ENCODE measurements around the gene ILDR2.
"Not testable (repeated sequence)": the region's sequence is repeated elsewhere in the genome, so short reads cannot be mapped to it uniquely, and the experiment has no call there.

Gene ILDR2

DNA sequence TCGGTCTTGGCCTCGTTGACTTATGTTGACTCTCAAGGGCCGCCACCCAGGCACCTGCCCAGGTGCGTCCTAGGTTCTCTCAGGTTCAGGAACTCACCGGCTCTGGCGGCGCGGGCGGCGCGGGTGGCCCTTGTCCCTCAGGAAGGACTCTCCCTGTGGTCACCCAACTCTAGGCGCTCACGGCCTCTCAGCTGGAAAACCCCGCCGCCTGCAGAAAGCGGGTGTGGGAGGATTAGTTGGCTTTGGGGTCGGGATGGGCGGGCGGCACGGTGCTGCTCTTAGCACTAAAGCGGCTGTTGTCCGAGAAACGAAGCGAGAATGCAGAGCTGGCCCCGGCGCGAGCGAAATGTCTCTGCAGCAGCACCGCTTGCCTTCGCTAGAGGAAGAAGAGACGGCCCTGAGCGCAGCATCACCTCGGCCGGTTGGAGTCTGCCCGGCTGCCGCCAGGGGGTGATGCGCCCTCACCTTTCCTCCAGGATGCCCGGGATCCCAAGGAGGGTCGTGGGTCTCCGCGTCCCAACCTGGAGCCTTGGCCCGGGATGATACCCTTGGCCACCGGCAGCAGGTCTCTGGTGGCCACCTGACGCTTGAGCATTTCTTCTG lies 91.2 kb downstream of the ILDR2 start:
- DNase-seq = peak; percentile 43

DNA sequence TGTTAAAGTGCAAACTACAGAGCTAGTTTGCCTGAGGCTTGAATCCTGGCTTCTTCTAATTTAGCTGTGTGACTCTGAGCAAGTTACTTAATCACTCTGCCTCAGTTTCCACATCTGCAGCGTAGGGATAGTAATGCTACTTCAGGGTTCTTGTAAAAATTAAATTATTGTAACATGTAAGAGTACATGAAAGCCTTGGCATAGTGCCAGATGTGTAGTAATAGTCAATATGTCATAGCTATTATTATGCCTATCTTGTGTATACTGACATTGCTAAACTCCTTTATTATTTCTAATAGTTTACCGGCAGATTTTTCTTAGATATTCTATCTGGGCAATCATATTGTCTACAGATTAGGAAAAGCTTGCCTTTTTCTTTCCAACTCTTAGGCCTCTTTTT lies 92.4 kb downstream of the ILDR2 start:
- DNase-seq = no peak

DNA sequence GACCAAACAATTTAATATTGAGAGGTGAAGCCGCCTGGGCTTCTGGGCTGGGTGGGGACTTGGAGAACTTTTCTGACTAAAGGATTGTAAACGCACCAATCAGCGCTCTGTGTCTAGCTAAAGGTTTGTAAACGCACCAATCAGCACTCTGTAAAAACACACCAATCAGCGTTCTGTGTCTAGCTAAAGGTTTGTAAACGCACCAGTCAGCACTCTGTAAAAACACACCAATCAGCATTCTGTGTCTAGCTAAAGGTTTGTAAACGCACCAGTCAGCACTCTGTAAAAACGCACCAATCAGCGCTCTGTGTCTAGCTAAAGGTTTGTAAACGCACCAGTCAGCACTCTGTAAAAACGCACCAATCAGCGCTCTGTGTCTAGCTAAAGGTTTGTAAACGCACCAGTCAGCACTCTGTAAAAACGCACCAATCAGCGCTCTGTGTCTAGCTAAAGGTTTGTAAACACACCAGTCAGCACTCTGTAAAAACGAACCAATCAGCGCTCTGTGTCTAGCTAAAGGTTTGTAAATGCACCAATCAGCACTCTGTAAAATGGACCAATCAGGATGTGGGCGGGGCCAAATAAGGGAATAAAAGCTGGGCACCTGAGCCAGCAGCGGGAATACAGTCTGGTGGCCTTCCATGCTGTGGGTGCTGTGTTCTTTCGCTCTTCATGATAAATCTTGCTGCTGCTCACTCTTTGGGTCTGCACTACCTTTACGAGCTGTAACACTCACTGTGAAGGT lies 97.0 kb downstream of the ILDR2 start:
- DNase-seq = not testable (repeated sequence)

DNA sequence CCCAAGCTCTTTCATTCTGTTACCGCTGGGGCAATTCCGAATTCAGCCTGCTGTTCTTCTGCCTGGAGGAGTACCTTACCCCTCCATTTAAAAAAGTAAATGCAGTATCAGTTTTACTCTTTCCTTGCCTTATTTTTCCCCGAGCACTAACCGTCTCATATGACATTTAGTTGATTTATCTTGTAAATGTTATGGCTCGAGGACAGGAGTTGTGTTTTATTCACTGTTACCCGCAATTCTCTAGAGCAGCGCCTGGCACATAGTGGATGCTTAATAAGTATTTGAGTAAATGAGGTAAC lies 98.9 kb downstream of the ILDR2 start:
- no peak for DNase-seq

DNA sequence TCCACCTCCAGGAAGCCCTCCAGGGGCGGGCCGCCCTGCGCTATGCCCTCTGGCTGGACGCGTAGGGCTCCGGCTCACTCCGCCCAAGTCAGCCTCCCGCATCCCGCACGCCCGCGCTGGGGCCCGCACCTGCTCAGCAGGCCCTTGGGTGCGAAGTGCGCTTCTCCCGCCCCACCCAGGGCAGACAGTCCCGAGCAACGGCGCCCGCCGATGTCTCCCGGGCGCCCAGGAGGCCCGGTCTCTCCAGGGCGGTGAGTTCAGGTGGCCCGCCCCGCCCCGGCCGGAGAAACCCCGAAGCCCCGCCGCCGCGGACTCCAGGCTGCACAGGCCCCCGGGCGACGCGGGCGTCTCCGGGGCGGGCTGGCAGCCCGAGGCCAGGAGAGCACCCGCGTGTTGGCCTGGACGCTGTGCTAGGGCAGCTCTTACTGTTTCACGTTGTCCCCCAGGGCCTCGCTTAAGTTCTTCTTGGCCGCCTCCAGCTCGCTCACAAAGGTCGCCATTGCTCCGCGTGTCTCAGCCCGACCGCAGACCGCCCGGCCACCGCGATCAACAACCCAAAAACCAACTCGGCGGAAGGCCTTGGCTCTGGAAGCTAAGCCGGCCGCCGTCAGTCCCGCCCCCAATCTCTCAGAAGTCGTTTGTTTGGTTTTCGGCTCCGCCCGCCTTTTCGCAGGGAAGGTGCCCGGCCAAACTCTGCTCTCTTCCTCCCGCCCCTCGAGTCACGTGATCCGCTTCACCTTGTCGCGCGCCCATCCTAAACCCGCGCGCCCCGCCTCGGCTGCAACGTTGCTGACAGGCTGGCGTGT lies 99.4 kb downstream of the ILDR2 start, which contains the start of gene TADA1:
Gene TADA1, minus strand, starts transcription at position 531 of the 806 bp plus-strand sequence. Its CDS starts 31 bp downstream, at position 500.
- peak; percentile 100 for DNase-seq

DNA sequence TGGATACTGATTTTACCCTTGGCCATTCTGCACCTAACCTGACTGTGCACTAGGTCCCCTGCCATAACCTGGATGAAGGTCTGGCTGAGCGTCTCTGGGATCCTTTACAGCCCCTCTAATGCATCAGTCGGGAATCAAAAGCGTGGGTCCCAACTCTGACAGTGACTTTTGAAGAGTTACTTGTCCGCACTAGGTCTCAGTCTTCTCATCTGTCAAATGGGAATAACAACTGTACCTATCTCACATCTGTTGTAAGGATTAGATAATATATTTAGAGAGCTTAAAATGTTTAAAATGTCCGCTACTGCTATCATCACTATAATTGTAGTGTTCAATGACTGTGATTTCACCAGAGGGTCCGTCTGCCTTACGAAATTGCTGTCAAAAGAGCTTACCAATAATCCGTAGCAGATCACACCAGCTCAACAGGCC lies 100.0 kb downstream of the ILDR2 start:
- no peak for DNase-seq

DNA sequence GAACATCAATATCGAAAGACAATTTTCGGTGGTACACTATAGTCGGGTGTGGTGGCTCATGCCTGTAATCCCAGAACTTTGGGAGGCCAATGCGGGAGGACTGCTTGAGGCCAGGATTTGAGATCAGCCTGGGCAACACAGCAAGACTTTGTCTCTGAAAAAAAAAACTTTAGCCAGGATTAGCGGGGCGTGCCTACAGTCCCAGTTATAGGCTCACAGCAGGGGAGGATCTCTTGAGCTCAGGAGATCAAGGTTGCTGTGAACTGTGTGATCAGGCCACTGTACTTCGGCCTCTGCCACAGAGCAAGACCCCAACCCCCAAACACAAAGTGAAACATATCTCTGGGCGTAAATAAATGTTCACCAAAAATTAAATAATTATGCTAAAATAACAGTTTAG lies 100.9 kb downstream of the ILDR2 start:
- no peak for DNase-seq

DNA sequence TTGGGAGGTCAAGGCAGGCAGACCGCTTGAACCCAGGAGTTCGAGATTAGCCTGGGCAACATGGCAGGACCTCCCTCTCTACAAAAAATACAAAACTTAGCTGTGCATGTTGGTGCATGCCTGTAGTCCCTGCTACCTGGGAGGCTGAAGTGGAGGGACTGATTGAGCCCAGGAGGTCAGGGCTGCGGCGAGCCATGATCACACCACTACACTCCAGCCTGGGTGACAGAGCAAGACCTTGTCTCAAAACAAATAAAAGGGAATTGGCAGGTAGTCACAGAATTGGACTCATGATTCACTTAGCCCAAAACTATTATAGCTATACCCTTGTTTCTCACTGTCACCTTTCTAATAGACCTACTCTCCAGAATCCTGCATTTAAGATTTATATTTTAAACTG lies 104.8 kb downstream of the ILDR2 start:
- no peak for DNase-seq

DNA sequence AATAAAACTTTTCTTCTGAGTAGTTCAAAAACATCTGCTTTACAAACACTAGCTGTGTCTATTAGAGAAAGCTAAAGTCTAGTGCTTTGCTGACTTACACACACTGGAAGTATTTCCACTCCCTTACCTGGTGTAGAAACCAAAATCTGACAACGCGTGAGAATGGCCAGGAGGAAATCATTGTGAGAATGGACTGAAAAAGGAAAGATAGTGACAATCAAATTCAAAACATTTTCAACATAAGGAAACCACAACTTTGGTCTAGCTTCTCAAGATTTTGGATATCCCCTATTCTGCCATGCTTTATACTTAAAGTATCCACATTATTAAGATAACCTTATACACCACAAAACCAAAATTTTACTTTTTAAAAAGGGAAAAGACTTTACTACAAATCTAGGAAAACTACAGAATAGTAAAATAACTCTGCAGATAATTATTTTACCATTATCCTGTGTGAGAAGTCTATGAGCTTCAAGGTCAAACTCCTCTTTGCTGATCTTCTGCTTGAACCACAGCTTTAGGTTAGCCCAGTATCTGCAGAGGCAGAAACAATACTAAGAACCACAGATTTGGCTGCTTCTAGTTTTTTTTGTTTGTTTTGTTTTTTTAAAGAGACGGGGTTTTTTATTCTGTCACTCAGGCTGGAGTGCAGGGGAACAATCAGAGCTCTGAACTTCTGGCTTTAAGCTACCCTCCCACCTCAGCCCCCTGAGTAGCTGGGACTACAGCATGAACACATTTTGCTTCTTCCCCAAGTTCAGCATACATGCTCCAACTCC lies 105.8 kb downstream of the ILDR2 start:
- no peak for DNase-seq

DNA sequence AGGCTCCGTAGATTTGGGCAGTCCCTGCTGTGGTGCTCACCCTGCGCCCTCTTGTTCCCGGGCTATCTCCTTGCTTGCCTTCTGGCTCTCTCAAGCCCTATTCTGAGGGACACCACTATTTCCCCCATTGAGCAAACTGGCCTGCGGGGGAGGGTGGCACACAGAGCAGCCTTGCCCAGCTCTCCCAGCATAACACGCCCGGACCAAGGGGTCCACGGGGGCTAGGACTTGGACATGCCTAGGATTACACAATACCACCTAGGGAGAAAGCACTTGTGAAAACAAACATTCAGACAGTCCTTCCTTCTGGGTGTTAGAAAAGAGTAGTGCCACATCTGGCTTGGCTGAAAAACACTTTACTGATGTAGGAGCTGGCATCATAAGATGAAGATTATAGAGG lies 106.7 kb downstream of the ILDR2 start:
- no peak for DNase-seq

DNA sequence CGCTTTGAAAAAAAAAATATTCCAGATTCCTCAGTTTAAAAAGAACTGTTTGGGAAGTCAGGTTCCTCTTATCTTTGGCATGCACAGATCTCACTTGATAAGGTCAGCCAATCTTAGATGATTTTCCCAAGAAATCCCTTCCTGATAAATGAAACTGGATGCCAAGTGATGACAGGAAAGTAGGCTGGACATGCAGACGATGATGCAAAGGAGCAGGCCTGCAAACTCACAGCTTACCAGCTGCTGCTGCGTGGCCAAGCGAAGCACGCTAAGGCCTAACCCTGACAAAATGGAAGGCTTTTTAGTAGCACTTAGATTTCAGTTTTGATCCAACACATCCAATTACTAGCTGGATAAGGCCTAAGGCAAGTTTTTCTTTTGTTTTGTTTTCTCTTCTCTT lies 109.4 kb downstream of the ILDR2 start:
- no peak for DNase-seq

DNA sequence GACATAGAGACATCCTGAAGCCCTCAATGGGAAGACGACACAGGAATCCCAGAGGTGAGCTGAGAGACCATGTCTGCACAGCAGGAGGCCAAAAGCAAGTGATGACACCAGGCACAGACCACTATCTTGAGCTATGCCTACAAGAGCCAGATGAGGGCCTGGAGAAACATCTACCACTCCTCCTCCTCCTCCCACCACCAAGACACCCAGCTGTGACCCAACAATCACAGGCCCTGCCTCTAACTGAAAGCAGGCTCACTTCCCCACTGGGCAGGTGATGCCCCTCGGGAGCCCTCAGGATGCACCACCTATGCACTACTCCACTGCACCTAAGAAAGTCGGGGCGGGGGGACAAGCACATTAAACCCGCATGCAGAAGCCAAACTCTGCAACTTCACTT lies 115.7 kb downstream of the ILDR2 start:
- no peak for DNase-seq

DNA sequence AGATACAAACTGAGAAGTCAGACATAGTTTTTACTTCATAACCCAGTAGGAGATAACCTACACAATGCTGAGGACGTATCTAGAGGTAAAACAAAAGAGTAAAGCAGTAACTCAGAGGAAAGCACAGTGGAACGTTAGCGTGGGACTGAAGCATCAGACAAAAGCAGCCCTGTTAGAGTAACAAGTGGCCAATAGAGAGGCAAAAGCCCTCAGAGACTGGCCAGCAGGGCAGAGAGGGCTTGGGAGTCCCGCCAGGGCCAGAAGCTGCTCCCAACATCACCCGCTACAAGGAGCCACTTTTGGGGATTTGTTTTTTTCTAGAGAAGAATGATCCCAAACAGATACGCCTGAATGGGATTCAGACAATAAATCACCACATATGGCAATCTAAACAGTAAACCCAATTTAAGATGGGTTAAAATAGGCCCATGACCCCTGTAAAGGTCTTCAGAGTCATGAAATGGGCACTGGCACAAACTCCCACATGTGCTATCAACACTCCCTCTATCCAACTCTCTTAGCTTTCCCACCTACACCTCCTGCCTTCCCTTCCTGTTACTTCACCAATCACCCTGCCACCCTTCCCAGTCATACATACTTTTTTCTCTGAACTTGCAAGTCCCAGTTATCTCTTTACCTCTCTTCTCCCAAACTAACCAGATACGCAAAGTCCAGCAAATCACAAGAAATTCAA lies 116.5 kb downstream of the ILDR2 start:
- no peak for DNase-seq
